ENCODE results near the gene HCRTR1.

GRCh38 chr1:31651089-31651420, 33.6 kb downstream of the HCRTR1 start:
- TF ChIP-seq CTCF (conservative IDR thresholded peaks at IDR 0.05 in 1 of 2, IDR thresholded peaks at IDR 0.05 in 1 of 2; ENCODE audit: low read depth in 1 of 2, low read length in 2 of 2) (no peak), EZH2 (IDR thresholded peaks at IDR 0.05; ENCODE audit: low read length, missing control alignments) (no peak)

Data from fibroblast of lung (primary cell).